T-helper 17 cell (primary cell): ENCODE results near the gene APMAP. TPM values are rescaled to one million over a fixed set of nuclear protein-coding genes. Genes with fewer than 3 reads are reported as not detected.
"Not testable (repeated sequence)": the region's sequence is repeated elsewhere in the genome, so short reads cannot be mapped to it uniquely, and the experiment has no call there.

Experiments
- ATAC-seq: fragments of 150-1000 bp; cut with Tn5 transposase; 2 replicates; pipeline ENCODE4 v1.10.0; 2021; ENCODE audit warnings: mild to moderate bottlenecking, moderate library complexity
- DNase-seq, 3 donors: peaks; one replicate each; pipeline versions ENCODE4 v3.0.0 to v3.0.0-alpha.2; 2020 to 2021
- H3K9me3 ChIP-seq: one replicate; pipeline ENCODE4 v1.7.0; 2013; ENCODE audit warnings: low read length, mild to moderate bottlenecking; ENCODE audit not compliant: control insufficient read depth, poor library complexity, severe bottlenecking
- H3K27ac Mint-ChIP-seq: one replicate; pipeline ENCODE4 v1.8.0; 2022; ENCODE audit warnings: mild to moderate bottlenecking, moderate library complexity, mixed read lengths
- H3K27me3 Mint-ChIP-seq: one replicate; pipeline ENCODE4 v1.8.0; 2022; ENCODE audit warnings: mixed read lengths
- H3K36me3 Mint-ChIP-seq: one replicate; pipeline ENCODE4 v1.8.0; 2022; ENCODE audit warnings: low read depth, mixed read lengths
- H3K4me1 Mint-ChIP-seq: one replicate; pipeline ENCODE4 v1.8.0; 2022; ENCODE audit warnings: mild to moderate bottlenecking, mixed read lengths
- H3K4me3 Mint-ChIP-seq: one replicate; pipeline ENCODE4 v1.8.0; 2022; ENCODE audit warnings: mild to moderate bottlenecking, moderate library complexity, mixed read lengths
- total RNA-seq, 4 donors: library from RNA in 2 of 4; stranded (reverse) in 2 of 4; gene quantifications; one replicate each; pipeline ENCODE4 v1.2.3 and lab custom pipeline; 2022 to 2026

APMAP gene
- total RNA-seq, 2 donors from 2014 or later: 24.6 to 26.2 TPM

GRCh38 chr20:24919665-24920064, 72.9 kb downstream of the APMAP start:
- H3K36me3 Mint-ChIP-seq, ATAC-seq, H3K9me3 ChIP-seq, DNase-seq, H3K4me3 Mint-ChIP-seq, H3K4me1 Mint-ChIP-seq: not testable (repeated sequence)
- Mint-ChIP-seq H3K27ac (peak overlapping the region; percentile 14), H3K27me3 (peaks cover 32% of the 10 kb centered on the region)

- Mint-ChIP-seq H3K36me3 (peaks cover 2% of the 10 kb centered on the region), H3K4me3 (no peak overlapping the region), H3K4me1 (peaks cover 4% of the 10 kb centered on the region), H3K27ac (peak overlapping the region; percentile 24), H3K27me3 (peaks cover 32% of the 10 kb centered on the region)
- no peak for DNase-seq
- ATAC-seq: no peak
- H3K9me3 ChIP-seq: no peaks in the 10 kb centered on the region
Measured at GRCh38 chr20:24918579-24919566, 73.7 kb downstream of the APMAP start.

GRCh38 chr20:24917797-24918578, 74.6 kb downstream of the APMAP start:
- peaks cover 2% of the 10 kb centered on the region for H3K36me3 Mint-ChIP-seq
- peak overlapping the region; percentile 24 for H3K27ac Mint-ChIP-seq
- peaks cover 4% of the 10 kb centered on the region for H3K4me1 Mint-ChIP-seq
- peaks cover 37% of the 10 kb centered on the region for H3K27me3 Mint-ChIP-seq
- H3K4me3 Mint-ChIP-seq: no peak overlapping the region
- H3K9me3 ChIP-seq: no peaks in the 10 kb centered on the region
- ATAC-seq: peak; percentile 68
- DNase-seq: peak in 1 of 3 donors; percentile 33

- DNase-seq: no peak
- ATAC-seq: no peak
- H3K36me3 Mint-ChIP-seq: peaks cover 2% of the 10 kb centered on the region
- H3K27ac Mint-ChIP-seq: no peak overlapping the region
- H3K9me3 ChIP-seq: no peaks in the 10 kb centered on the region
- H3K4me1 Mint-ChIP-seq: peaks cover 4% of the 10 kb centered on the region
- H3K27me3 Mint-ChIP-seq: peaks cover 40% of the 10 kb centered on the region
- no peak overlapping the region for H3K4me3 Mint-ChIP-seq
Measured at GRCh38 chr20:24917056-24917455, 75.5 kb downstream of the APMAP start.

- ATAC-seq (no peak), DNase-seq (no peak)
- Mint-ChIP-seq H3K4me3 (no peak overlapping the region), H3K4me1 (peaks cover 4% of the 10 kb centered on the region), H3K27me3 (peaks cover 40% of the 10 kb centered on the region), H3K27ac (no peak overlapping the region), H3K36me3 (peaks cover 2% of the 10 kb centered on the region)
- H3K9me3 ChIP-seq: no peaks in the 10 kb centered on the region
Measured at GRCh38 chr20:24916412-24916811, 76.1 kb downstream of the APMAP start.

GRCh38 chr20:24915892-24916291, 76.7 kb downstream of the APMAP start:
- Mint-ChIP-seq H3K27ac (no peak overlapping the region), H3K4me3 (no peak overlapping the region), H3K36me3 (peaks cover 2% of the 10 kb centered on the region), H3K4me1 (peaks cover 4% of the 10 kb centered on the region), H3K27me3 (peaks cover 40% of the 10 kb centered on the region)
- DNase-seq: no peak
- no peak for ATAC-seq
- no peaks in the 10 kb centered on the region for H3K9me3 ChIP-seq

- Mint-ChIP-seq H3K27ac (no peak overlapping the region), H3K36me3 (peaks cover 2% of the 10 kb centered on the region), H3K4me3 (no peak overlapping the region), H3K4me1 (peaks cover 4% of the 10 kb centered on the region), H3K27me3 (peaks cover 40% of the 10 kb centered on the region)
- no peak for ATAC-seq
- no peaks in the 10 kb centered on the region for H3K9me3 ChIP-seq
- DNase-seq: no peak
Measured at GRCh38 chr20:24915440-24915839, 77.1 kb downstream of the APMAP start.

GRCh38 chr20:24914388-24915241, 77.9 kb downstream of the APMAP start:
- no peak overlapping the region for H3K4me3 Mint-ChIP-seq
- peaks cover 33% of the 10 kb centered on the region for H3K27me3 Mint-ChIP-seq
- peaks cover 2% of the 10 kb centered on the region for H3K4me1 Mint-ChIP-seq
- ATAC-seq (no peak), DNase-seq (no peak)
- H3K27ac Mint-ChIP-seq: no peak overlapping the region
- H3K9me3 ChIP-seq: no peaks in the 10 kb centered on the region
- H3K36me3 Mint-ChIP-seq: no peaks in the 10 kb centered on the region

GRCh38 chr20:24913076-24913628, 79.4 kb downstream of the APMAP start:
- ATAC-seq: no peak
- Mint-ChIP-seq H3K4me1 (no peaks in the 10 kb centered on the region), H3K36me3 (no peaks in the 10 kb centered on the region), H3K4me3 (no peak overlapping the region), H3K27ac (no peak overlapping the region), H3K27me3 (peaks cover 19% of the 10 kb centered on the region)
- H3K9me3 ChIP-seq: no peaks in the 10 kb centered on the region
- no peak for DNase-seq

Other genes with a start within 250 kb of the APMAP start
- gene CST7, start 43.5 kb downstream of the APMAP start, total RNA-seq: 10 to 100 TPM; 10.7 to 22.8 TPM
- 10 to 100 TPM; 33.1 to 34.0 TPM for gene ACSS1, start 65.4 kb upstream of the APMAP start, total RNA-seq
- not detected for gene VSX1, start 89.4 kb upstream of the APMAP start, total RNA-seq
- gene ENTPD6, start 203.0 kb upstream of the APMAP start, total RNA-seq: 10 to 100 TPM; 62.5 to 63.2 TPM